HepG2 (cell line): Measurements from ENCODE around the gene SLC23A3. TPM values are rescaled to one million over a fixed set of nuclear protein-coding genes. Genes with fewer than 3 reads are reported as not detected.
A peak's percentile ranks its signal among the peaks of the same experiment; 100 is the strongest.

Experiments
- DR1 ChIP-seq: sonication (generic); formaldehyde crosslinking; IDR thresholded peaks from 2 replicates; pipeline ENCODE4 v1.8.0; 2021; ENCODE audit warnings: mild to moderate bottlenecking, missing genetic modification reagents, inconsistent platforms
- DZIP1 ChIP-seq: sonication (generic); formaldehyde crosslinking; IDR thresholded peaks from 2 replicates; pipeline ENCODE4 v1.5.0; 2020; ENCODE audit warnings: mild to moderate bottlenecking, missing genetic modification reagents
- KDM3A ChIP-seq: IDR thresholded peaks from 2 replicates; pipeline ENCODE4 v1.6.1; 2018; ENCODE audit warnings: low read depth, missing compliant biosample characterization
- MLLT10 ChIP-seq: sonication (generic); formaldehyde crosslinking; IDR thresholded peaks from 2 replicates; pipeline ENCODE4 v1.4.0; 2020; ENCODE audit warnings: missing genetic modification reagents
- NFYB ChIP-seq: sonication (generic); formaldehyde crosslinking; IDR thresholded peaks from 2 replicates; pipeline ENCODE4 v1.4.0; 2020; ENCODE audit warnings: missing genetic modification reagents
- NFYC ChIP-seq: IDR thresholded peaks from 2 replicates; pipeline ENCODE4 v1.6.1; 2016; ENCODE audit warnings: missing genetic modification reagents, missing compliant biosample characterization
- REL ChIP-seq: sonication (generic); formaldehyde crosslinking; conservative IDR thresholded peaks from 2 replicates; pipeline ENCODE4 v1.8.0; 2022; ENCODE audit warnings: mild to moderate bottlenecking, missing genetic modification reagents, moderate library complexity
- REPIN1 ChIP-seq: sonication (generic); formaldehyde crosslinking; IDR thresholded peaks from 2 replicates; pipeline ENCODE4 v1.8.0; 2022; ENCODE audit warnings: missing genetic modification reagents, low read depth, mild to moderate bottlenecking, borderline replicate concordance
- SP4 ChIP-seq: sonication (generic); formaldehyde crosslinking; IDR thresholded peaks from 2 replicates; pipeline ENCODE4 v1.8.1; 2023; ENCODE audit warnings: mild to moderate bottlenecking, missing genetic modification reagents
- TIGD3 ChIP-seq: sonication (generic); formaldehyde crosslinking; IDR thresholded peaks from 2 replicates; pipeline ENCODE4 v1.5.1; 2020; ENCODE audit warnings: mild to moderate bottlenecking, missing genetic modification reagents, borderline replicate concordance
- ZBTB7B ChIP-seq: sonication (generic); formaldehyde crosslinking; IDR thresholded peaks from 2 replicates; pipeline ENCODE4 v1.4.0; 2020; ENCODE audit warnings: missing genetic modification reagents
- ZFP36L1 ChIP-seq: sonication (generic); formaldehyde crosslinking; IDR thresholded peaks from 2 replicates; pipeline ENCODE4 v1.8.0; 2022; ENCODE audit warnings: mild to moderate bottlenecking, missing genetic modification reagents, moderate library complexity
- ZMYM2 ChIP-seq: sonication (generic); formaldehyde crosslinking; IDR thresholded peaks from 2 replicates; pipeline ENCODE4 v1.8.0; 2022; ENCODE audit warnings: mild to moderate bottlenecking, missing genetic modification reagents
- ZNF138 ChIP-seq: sonication (generic); formaldehyde crosslinking; IDR thresholded peaks from 2 replicates; pipeline ENCODE4 v1.5.0; 2020; ENCODE audit warnings: mild to moderate bottlenecking, low read depth, missing genetic modification reagents
- ZNF318 ChIP-seq: sonication (generic); formaldehyde crosslinking; IDR thresholded peaks from 2 replicates; pipeline ENCODE4 v1.4.0; 2020; ENCODE audit warnings: mild to moderate bottlenecking, missing genetic modification reagents
- ZNF34 ChIP-seq: sonication (generic); formaldehyde crosslinking; IDR thresholded peaks from 2 replicates; pipeline ENCODE4 v1.4.0; 2020; ENCODE audit warnings: mild to moderate bottlenecking, missing genetic modification reagents, borderline replicate concordance
- ZNF484 ChIP-seq: sonication (generic); formaldehyde crosslinking; IDR thresholded peaks from 2 replicates; pipeline ENCODE4 v1.5.1; 2020; ENCODE audit warnings: mild to moderate bottlenecking, low read depth, missing genetic modification reagents, borderline replicate concordance
- polyA plus RNA-seq, 8 experiments: library from polyadenylated mRNA; depleted of rRNA in 3 of 8; stranded (reverse) in 7 of 8; unstranded in 1 of 8; fragments of >200 nt; fragmentation: Illumina TruSeq in 4 of 8; extraction: Trizol in 4 of 8; gene quantifications; 2 replicates each; pipeline versions ENCODE4 v1.2.1 to v1.2.3, GENCODE V29; 2011 to 2016; ENCODE audit warnings: low read depth in 4 of 8, missing spikeins in 1 of 8, mixed read lengths in 1 of 8; ENCODE audit not compliant: insufficient read depth in 1 of 8
- total RNA-seq, 5 experiments: library from RNA; depleted of rRNA; stranded (reverse); fragments of >200 nt; fragmentation: Illumina TruSeq; extraction: Trizol; gene quantifications; 2 replicates each; pipeline ENCODE4 v1.2.3, GENCODE V29; 2016; ENCODE audit warnings: low read depth in 1 of 5

The SLC23A3 gene
- total and polyA plus RNA-seq, 2 of the 13 experiments (the other 11 are each of a cell fraction or from before 2014, with no cell fraction given) = 0.38 to 0.78 TPM

- no peak for TF ChIP-seq ZNF484
- no peak for TF ChIP-seq ZNF138 (CRISPR knock-in tag)
- no peak for TF ChIP-seq DR1
- no peak for TF ChIP-seq SP4 (CRISPR knock-in tag)
- TF ChIP-seq NFYC (CRISPR knock-in tag) = 0 out of 2 replicates have a peak, but pooled peaks have one; percentile 9
- no peak for TF ChIP-seq KDM3A (CRISPR knock-in tag)
- no peak for TF ChIP-seq MLLT10
- TF ChIP-seq ZNF318 (CRISPR knock-in tag) = no peak
- peak; percentile 8; the same call in 1 of the 2 replicates for TF ChIP-seq DZIP1 (CRISPR knock-in tag)
- no peak for TF ChIP-seq ZBTB7B (CRISPR knock-in tag)
- TF ChIP-seq REPIN1 (CRISPR knock-in tag) = no peak
- TF ChIP-seq ZFP36L1 = no peak
- TF ChIP-seq ZMYM2 (CRISPR knock-in tag) = no peak
- TF ChIP-seq TIGD3 = no peak
- TF ChIP-seq REL (CRISPR knock-in tag) = no peak
- no peak for TF ChIP-seq NFYB (CRISPR knock-in tag)
- TF ChIP-seq ZNF34 (CRISPR knock-in tag) = no peak; the same call in 1 of the 2 replicates
These were observed 8.7 kb upstream of the SLC23A3 start (continued) for GRCh38 chr2:219178377-219179175.
